ENCODE measurements around the gene TAC4.

GRCh38 chr17:49842371-49842770 lies 5.5 kb downstream of the TAC4 start:
- no peak for TF ChIP-seq EZH2 (IDR thresholded peaks at IDR 0.05; ENCODE audit: low read length, missing control alignments)
- TF ChIP-seq, protein P1, sequence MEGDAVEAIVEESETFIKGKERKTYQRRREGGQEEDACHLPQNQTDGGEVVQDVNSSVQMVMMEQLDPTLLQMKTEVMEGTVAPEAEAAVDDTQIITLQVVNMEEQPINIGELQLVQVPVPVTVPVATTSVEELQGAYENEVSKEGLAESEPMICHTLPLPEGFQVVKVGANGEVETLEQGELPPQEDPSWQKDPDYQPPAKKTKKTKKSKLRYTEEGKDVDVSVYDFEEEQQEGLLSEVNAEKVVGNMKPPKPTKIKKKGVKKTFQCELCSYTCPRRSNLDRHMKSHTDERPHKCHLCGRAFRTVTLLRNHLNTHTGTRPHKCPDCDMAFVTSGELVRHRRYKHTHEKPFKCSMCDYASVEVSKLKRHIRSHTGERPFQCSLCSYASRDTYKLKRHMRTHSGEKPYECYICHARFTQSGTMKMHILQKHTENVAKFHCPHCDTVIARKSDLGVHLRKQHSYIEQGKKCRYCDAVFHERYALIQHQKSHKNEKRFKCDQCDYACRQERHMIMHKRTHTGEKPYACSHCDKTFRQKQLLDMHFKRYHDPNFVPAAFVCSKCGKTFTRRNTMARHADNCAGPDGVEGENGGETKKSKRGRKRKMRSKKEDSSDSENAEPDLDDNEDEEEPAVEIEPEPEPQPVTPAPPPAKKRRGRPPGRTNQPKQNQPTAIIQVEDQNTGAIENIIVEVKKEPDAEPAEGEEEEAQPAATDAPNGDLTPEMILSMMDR (conservative IDR thresholded peaks at IDR 0.05 in 1 of 2, IDR thresholded peaks at IDR 0.05 in 1 of 2; ENCODE audit: low read depth in 1 of 2, low read length in 2 of 2), result no peak
